Testis (tissue), 2 donors: ENCODE measurements around the gene GJB6.

ENCODE experiments used
- CTCF ChIP-seq, 3 experiments: fragments of 450-650 bp in 2 of 3; fragments of 200-600 bp in 1 of 3; sonication (generic) in 1 of 3; IDR thresholded peaks; one replicate each; pipeline ENCODE4 v1.5.1; 2016 to 2019; ENCODE audit warnings: antibody characterized with exemption in 3 of 3, mild to moderate bottlenecking in 2 of 3, moderate library complexity in 1 of 3
- POLR2A ChIP-seq: fragments of 450-650 bp; IDR thresholded peaks from one replicate; pipeline ENCODE4 v1.6.1; 2017; ENCODE audit warnings: antibody characterized with exemption, mild to moderate bottlenecking, moderate library complexity

- TF ChIP-seq CTCF (IDR thresholded peaks at IDR 0.05): no peak
- no peak for TF ChIP-seq POLR2A
Observed at GRCh38 chr13:20175406-20175794, 56.7 kb downstream of the GJB6 start.
